Neural progenitor cell (in vitro differentiated cells): ENCODE data around the gene DPYSL5. TPM values are rescaled to one million over a fixed set of nuclear protein-coding genes. Genes with fewer than 3 reads are reported as not detected.
A peak's percentile ranks its signal among the peaks of the same experiment; 100 is the strongest.

Experiments
- DNase-seq: peaks from one replicate; pipeline ENCODE4 v3.0.0-alpha.2; 2016; ENCODE audit warnings: low spot score
- H2AFZ ChIP-seq: fragments of 200-600 bp; sonication (generic); replicated peaks from 2 replicates; pipeline ENCODE4 v1.6.1; 2016; ENCODE audit warnings: antibody characterized with exemption
- H3F3A ChIP-seq: fragments of 200-600 bp; sonication (generic); 2 replicates; pipeline ENCODE4 v1.6.1; 2016; ENCODE audit warnings: antibody characterized with exemption, low read depth
- H3K27ac ChIP-seq: fragments of 200-600 bp; sonication (generic); 2 replicates; pipeline ENCODE4 v1.5.1; 2016; ENCODE audit warnings: mild to moderate bottlenecking
- H3K27me3 ChIP-seq: fragments of 200-600 bp; sonication (generic); 2 replicates; pipeline ENCODE4 v1.6.1; 2016; ENCODE audit warnings: mild to moderate bottlenecking, moderate library complexity
- H3K36me3 ChIP-seq: fragments of 200-600 bp; sonication (generic); 2 replicates; pipeline ENCODE4 v1.5.1; 2016
- H3K4me1 ChIP-seq: fragments of 200-600 bp; sonication (generic); 2 replicates; pipeline ENCODE4 v1.6.1; 2016; ENCODE audit warnings: mixed run types
- H3K4me2 ChIP-seq: fragments of 200-600 bp; sonication (generic); 2 replicates; pipeline ENCODE4 v1.6.1; 2016
- H3K4me3 ChIP-seq: fragments of 200-600 bp; sonication (generic); 2 replicates; pipeline ENCODE4 v1.5.1; 2016
- H3K79me2 ChIP-seq: fragments of 200-600 bp; sonication (generic); 2 replicates; pipeline ENCODE4 v1.6.1; 2016; ENCODE audit warnings: low read depth
- H3K9ac ChIP-seq: fragments of 200-600 bp; sonication (generic); 2 replicates; pipeline ENCODE4 v1.6.1; 2016
- H3K9me3 ChIP-seq: fragments of 200-600 bp; sonication (generic); 2 replicates; pipeline ENCODE4 v1.5.1; 2016; ENCODE audit warnings: low read depth
- H4K20me1 ChIP-seq: fragments of 200-600 bp; sonication (generic); 2 replicates; pipeline ENCODE4 v1.6.1; 2016; ENCODE audit warnings: low read depth
- H3K27ac Mint-ChIP-seq: 3 replicates; pipeline ENCODE4 v1.8.0; 2021; ENCODE audit warnings: mixed read lengths
- H3K27me3 Mint-ChIP-seq: 2 replicates; pipeline ENCODE4 v1.8.0; 2022; ENCODE audit warnings: low read depth, mild to moderate bottlenecking, inconsistent platforms, moderate library complexity, mixed read lengths; ENCODE audit not compliant: insufficient read depth
- H3K36me3 Mint-ChIP-seq: 3 replicates; pipeline ENCODE4 v1.8.0; 2021; ENCODE audit warnings: mixed read lengths
- H3K4me1 Mint-ChIP-seq: 3 replicates; pipeline ENCODE4 v1.8.0; 2021; ENCODE audit warnings: mixed read lengths
- H3K4me3 Mint-ChIP-seq: 3 replicates; pipeline ENCODE4 v1.8.0; 2021; ENCODE audit warnings: mild to moderate bottlenecking, moderate library complexity, mixed read lengths
- H3K9me3 Mint-ChIP-seq: 3 replicates; pipeline ENCODE4 v1.8.0; 2020; ENCODE audit warnings: mixed read lengths
- EZH2 ChIP-seq: fragments of 200-600 bp; sonication (generic); IDR thresholded peaks from 2 replicates; pipeline ENCODE4 v1.6.1; 2017; ENCODE audit warnings: antibody characterized with exemption, mild to moderate bottlenecking, moderate library complexity
- EZH2phosphoT487 ChIP-seq: fragments of 200-600 bp; sonication (generic); IDR thresholded peaks from 2 replicates; pipeline ENCODE4 v1.6.1; 2017; ENCODE audit warnings: antibody characterized with exemption
- total RNA-seq: library from RNA; depleted of rRNA; stranded (reverse); fragments of >200 nt; gene quantifications from 2 replicates; pipeline ENCODE4 v1.2.3, GENCODE V29; 2015; ENCODE audit warnings: low replicate concordance
- TF ChIP-seq, protein P1 (sequence below): fragments of 200-600 bp; sonication (generic); IDR thresholded peaks from 2 replicates; pipeline ENCODE4 v1.5.1; 2017; ENCODE audit warnings: antibody characterized with exemption, mild to moderate bottlenecking

Gene DPYSL5
- total RNA-seq, 1 donor from 2014 or later, result 46.3 TPM

DNA sequence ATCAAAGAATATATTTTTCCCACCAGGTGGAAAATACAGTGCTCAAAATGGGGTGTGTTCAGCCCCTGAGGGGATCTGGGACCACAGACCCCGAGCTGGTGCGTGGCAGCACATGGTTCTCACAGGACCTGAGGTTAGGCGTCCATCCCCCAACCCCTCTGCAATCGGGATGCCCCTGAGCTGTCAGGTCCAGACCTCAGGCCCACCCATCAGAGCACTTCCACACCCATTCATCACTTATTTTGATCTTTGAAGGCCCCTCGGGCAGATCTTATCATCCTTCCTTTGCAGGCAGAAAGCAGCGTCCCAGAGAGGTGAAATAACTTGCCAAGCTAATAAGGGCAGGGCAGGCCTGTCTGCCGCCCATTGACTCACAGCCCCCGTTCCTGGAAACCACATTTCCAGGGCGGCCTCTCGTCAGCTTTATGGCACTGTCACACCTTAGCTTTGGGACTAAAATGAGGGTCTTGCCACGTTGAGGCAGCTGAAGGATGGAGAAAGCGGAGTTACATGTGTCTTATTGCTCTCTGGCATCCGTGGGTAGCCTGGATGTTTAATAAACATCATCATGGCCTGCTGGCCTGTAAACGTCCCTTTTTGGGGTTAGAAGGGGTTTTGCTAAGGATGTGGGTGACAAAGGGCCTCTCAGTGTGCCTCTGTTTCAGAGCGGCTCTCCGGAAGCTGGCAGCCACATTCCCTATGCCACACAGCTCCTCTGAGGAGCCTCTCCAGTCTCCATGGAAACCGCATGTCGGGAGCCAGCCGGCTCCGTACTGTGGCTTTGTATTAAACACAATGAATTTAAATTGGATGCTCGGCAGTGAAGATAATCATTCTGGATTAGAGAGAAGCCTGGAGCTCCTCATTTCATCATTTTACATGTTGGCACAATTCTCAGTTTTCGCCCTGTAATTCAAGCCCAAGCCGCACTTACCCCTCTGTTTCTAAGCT is 64.3 kb downstream of the DPYSL5 start:
- H3K27ac ChIP-seq, result peak overlapping the region; percentile 95
- no peak overlapping the region for H2AFZ ChIP-seq
- peak overlapping the region; percentile 99 for H3K27ac Mint-ChIP-seq
- peaks cover 36% of the 10 kb centered on the region for H3K36me3 Mint-ChIP-seq
- H3K4me1 Mint-ChIP-seq, result peaks cover 11% of the 10 kb centered on the region
- peaks cover 19% of the 10 kb centered on the region for H3K9me3 Mint-ChIP-seq
- no peak overlapping the region for H3K9ac ChIP-seq
- H3K9me3 ChIP-seq, result peaks cover 6% of the 10 kb centered on the region
- peak overlapping the region; percentile 36 for H3K4me3 ChIP-seq
- H3K4me2 ChIP-seq, result peak overlapping the region; percentile 78
- H3F3A ChIP-seq, result peaks cover 65% of the 10 kb centered on the region
- H3K27me3 Mint-ChIP-seq, result peaks cover 3% of the 10 kb centered on the region
- TF ChIP-seq EZH2 (no peak), EZH2phosphoT487 (peak; percentile 37)
- TF ChIP-seq, protein P1, sequence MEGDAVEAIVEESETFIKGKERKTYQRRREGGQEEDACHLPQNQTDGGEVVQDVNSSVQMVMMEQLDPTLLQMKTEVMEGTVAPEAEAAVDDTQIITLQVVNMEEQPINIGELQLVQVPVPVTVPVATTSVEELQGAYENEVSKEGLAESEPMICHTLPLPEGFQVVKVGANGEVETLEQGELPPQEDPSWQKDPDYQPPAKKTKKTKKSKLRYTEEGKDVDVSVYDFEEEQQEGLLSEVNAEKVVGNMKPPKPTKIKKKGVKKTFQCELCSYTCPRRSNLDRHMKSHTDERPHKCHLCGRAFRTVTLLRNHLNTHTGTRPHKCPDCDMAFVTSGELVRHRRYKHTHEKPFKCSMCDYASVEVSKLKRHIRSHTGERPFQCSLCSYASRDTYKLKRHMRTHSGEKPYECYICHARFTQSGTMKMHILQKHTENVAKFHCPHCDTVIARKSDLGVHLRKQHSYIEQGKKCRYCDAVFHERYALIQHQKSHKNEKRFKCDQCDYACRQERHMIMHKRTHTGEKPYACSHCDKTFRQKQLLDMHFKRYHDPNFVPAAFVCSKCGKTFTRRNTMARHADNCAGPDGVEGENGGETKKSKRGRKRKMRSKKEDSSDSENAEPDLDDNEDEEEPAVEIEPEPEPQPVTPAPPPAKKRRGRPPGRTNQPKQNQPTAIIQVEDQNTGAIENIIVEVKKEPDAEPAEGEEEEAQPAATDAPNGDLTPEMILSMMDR, result no peak
- peak overlapping the region; percentile 76 for H3K4me3 Mint-ChIP-seq
- H3K79me2 ChIP-seq, result peaks cover 71% of the 10 kb centered on the region
- H3K4me1 ChIP-seq, result peaks cover 53% of the 10 kb centered on the region
- peaks cover 63% of the 10 kb centered on the region for H4K20me1 ChIP-seq
- peaks cover 18% of the 10 kb centered on the region for H3K36me3 ChIP-seq
- DNase-seq, result peak; percentile 96
- H3K27me3 ChIP-seq, result no peaks in the 10 kb centered on the region

DNA sequence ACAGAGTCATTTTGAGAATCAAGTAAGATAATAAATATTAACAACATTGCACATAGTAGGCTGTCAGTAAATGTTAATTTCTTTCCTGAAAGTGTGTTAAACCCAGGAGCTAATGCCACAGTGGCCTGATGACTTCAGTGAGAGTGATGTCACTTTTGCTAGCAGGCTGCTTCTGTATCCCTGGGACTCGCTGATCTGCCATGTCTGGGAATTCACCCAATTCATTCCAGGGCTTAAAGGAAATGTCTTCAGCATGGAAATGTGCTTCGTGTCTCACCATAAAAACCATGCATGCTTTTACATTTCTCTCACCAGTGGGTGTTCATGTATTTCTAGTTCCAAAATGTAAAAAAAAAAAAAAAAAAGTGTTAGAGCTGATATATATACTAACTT is 65.7 kb downstream of the DPYSL5 start:
- H3K79me2 ChIP-seq, result peaks cover 79% of the 10 kb centered on the region
- H3F3A ChIP-seq, result peaks cover 65% of the 10 kb centered on the region
- H2AFZ ChIP-seq, result no peak overlapping the region
- peaks cover 47% of the 10 kb centered on the region for H3K4me1 ChIP-seq
- H3K27ac ChIP-seq, result peak overlapping the region; percentile 95
- H3K4me2 ChIP-seq, result peak overlapping the region; percentile 78
- H3K9me3 ChIP-seq, result peaks cover 6% of the 10 kb centered on the region
- Mint-ChIP-seq H3K36me3 (peaks cover 29% of the 10 kb centered on the region), H3K27ac (peak overlapping the region; percentile 99), H3K4me3 (peak overlapping the region; percentile 76), H3K27me3 (no peaks in the 10 kb centered on the region), H3K9me3 (peaks cover 19% of the 10 kb centered on the region), H3K4me1 (peaks cover 8% of the 10 kb centered on the region)
- no peaks in the 10 kb centered on the region for H3K27me3 ChIP-seq
- peaks cover 68% of the 10 kb centered on the region for H4K20me1 ChIP-seq
- no peak overlapping the region for H3K9ac ChIP-seq
- peak overlapping the region; percentile 36 for H3K4me3 ChIP-seq
- peak; percentile 18 for DNase-seq
- TF ChIP-seq EZH2, result no peak
- TF ChIP-seq, protein P1, result no peak
- TF ChIP-seq EZH2phosphoT487, result no peak
- peaks cover 18% of the 10 kb centered on the region for H3K36me3 ChIP-seq

DNA sequence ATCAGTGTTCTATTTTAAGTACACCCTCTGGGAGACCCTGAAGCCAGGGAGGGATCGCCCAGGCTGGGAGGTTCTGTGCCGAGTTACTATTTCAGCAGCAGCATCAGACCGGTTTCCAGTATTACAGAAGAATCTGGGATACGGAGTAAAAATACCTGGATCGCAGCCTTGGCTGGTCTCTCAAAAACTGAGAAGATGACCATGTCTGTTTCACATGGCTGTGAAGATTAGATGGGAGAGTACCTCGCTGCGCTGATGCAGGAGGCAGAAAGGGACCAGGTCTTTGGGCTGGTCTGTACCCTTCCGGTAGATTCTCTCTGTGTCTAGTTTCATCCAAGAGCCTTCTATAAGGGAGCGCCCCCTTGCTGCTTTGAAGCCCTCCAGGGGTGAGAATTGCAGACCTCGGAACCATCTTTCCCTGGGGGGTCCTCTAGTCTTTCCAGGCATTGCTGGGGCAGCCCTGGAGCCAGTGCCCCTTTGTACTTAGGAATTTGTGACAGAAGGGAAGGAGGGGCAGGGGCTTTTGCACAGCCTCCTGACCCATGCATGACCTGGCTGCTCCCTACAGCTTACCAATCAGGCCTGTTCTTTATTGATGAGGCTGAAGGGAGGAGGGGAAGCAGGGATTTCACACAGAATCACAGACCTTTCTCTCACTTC is 66.2 kb downstream of the DPYSL5 start:
- H3K27me3 ChIP-seq, result no peaks in the 10 kb centered on the region
- peaks cover 26% of the 10 kb centered on the region for H3K36me3 Mint-ChIP-seq
- peak overlapping the region; percentile 78 for H3K4me2 ChIP-seq
- peaks cover 17% of the 10 kb centered on the region for H3K9me3 Mint-ChIP-seq
- peaks cover 6% of the 10 kb centered on the region for H3K4me1 Mint-ChIP-seq
- H3K9me3 ChIP-seq, result peaks cover 6% of the 10 kb centered on the region
- peak overlapping the region; percentile 95 for H3K27ac ChIP-seq
- peaks cover 78% of the 10 kb centered on the region for H3K79me2 ChIP-seq
- H2AFZ ChIP-seq, result no peak overlapping the region
- peaks cover 65% of the 10 kb centered on the region for H3F3A ChIP-seq
- H3K36me3 ChIP-seq, result peaks cover 18% of the 10 kb centered on the region
- H3K4me3 Mint-ChIP-seq, result peak overlapping the region; percentile 76
- TF ChIP-seq, protein P1, result peak; percentile 22
- no peak for TF ChIP-seq EZH2phosphoT487
- no peaks in the 10 kb centered on the region for H3K27me3 Mint-ChIP-seq
- peak overlapping the region; percentile 99 for H3K27ac Mint-ChIP-seq
- peak; percentile 88 for DNase-seq
- peaks cover 47% of the 10 kb centered on the region for H3K4me1 ChIP-seq
- H4K20me1 ChIP-seq, result peaks cover 74% of the 10 kb centered on the region
- H3K4me3 ChIP-seq, result peak overlapping the region; percentile 27
- H3K9ac ChIP-seq, result no peak overlapping the region
